Endothelial cell (in vitro differentiated cells): ENCODE results near the gene CCT6B. TPM values are rescaled to one million over a fixed set of nuclear protein-coding genes. Genes with fewer than 3 reads are reported as not detected.
"Not testable (repeated sequence)": the region's sequence is repeated elsewhere in the genome, so short reads cannot be mapped to it uniquely, and the experiment has no call there.

ENCODE experiments used
- DNase-seq: peaks from one replicate; pipeline ENCODE4 v3.0.0; 2021; ENCODE audit warnings: low spot score
- H3K27ac Mint-ChIP-seq: one replicate; pipeline ENCODE4 v1.8.0; 2021; ENCODE audit warnings: mixed read lengths, inconsistent platforms; ENCODE audit not compliant: unreplicated experiment
- H3K27me3 Mint-ChIP-seq: one replicate; pipeline ENCODE4 v1.8.0; 2021; ENCODE audit warnings: mild to moderate bottlenecking, moderate library complexity, mixed read lengths, inconsistent platforms; ENCODE audit not compliant: unreplicated experiment
- H3K36me3 Mint-ChIP-seq: one replicate; pipeline ENCODE4 v1.8.0; 2021; ENCODE audit warnings: mild to moderate bottlenecking, low read depth, mixed read lengths, inconsistent platforms; ENCODE audit not compliant: unreplicated experiment
- H3K4me1 Mint-ChIP-seq: one replicate; pipeline ENCODE4 v1.8.0; 2021; ENCODE audit warnings: mild to moderate bottlenecking, mixed read lengths, inconsistent platforms; ENCODE audit not compliant: unreplicated experiment
- H3K4me3 Mint-ChIP-seq: one replicate; pipeline ENCODE4 v1.8.0; 2021; ENCODE audit warnings: mild to moderate bottlenecking, mixed read lengths, inconsistent platforms; ENCODE audit not compliant: unreplicated experiment
- H3K9me3 Mint-ChIP-seq: one replicate; pipeline ENCODE4 v1.8.0; 2021; ENCODE audit warnings: mixed read lengths, inconsistent platforms; ENCODE audit not compliant: unreplicated experiment
- total RNA-seq: library from RNA; stranded (reverse); fragmentation: NEBNext Ultra II Directional; extraction: Animal tissue kit (Norgen Biotek cat#: 25700); gene quantifications from one replicate; pipeline ENCODE4 v1.2.1, GENCODE V29; 2021; ENCODE audit not compliant: unreplicated experiment
- TF ChIP-seq, protein P1 (sequence below): fragments of 200-600 bp; sonication (generic); IDR thresholded peaks from one replicate; pipeline ENCODE4 v1.5.0; 2021; ENCODE audit warnings: antibody characterized with exemption; ENCODE audit not compliant: unreplicated experiment

The CCT6B gene
- total RNA-seq, 1 donor from 2014 or later: 3.9 TPM

- Mint-ChIP-seq H3K27me3 (peaks cover under 1% of the 10 kb centered on the region), H3K36me3 (no peaks in the 10 kb centered on the region), H3K9me3 (no peaks in the 10 kb centered on the region), H3K27ac (no peak overlapping the region), H3K4me1 (peaks cover 15% of the 10 kb centered on the region), H3K4me3 (no peak overlapping the region)
- TF ChIP-seq, protein P1, sequence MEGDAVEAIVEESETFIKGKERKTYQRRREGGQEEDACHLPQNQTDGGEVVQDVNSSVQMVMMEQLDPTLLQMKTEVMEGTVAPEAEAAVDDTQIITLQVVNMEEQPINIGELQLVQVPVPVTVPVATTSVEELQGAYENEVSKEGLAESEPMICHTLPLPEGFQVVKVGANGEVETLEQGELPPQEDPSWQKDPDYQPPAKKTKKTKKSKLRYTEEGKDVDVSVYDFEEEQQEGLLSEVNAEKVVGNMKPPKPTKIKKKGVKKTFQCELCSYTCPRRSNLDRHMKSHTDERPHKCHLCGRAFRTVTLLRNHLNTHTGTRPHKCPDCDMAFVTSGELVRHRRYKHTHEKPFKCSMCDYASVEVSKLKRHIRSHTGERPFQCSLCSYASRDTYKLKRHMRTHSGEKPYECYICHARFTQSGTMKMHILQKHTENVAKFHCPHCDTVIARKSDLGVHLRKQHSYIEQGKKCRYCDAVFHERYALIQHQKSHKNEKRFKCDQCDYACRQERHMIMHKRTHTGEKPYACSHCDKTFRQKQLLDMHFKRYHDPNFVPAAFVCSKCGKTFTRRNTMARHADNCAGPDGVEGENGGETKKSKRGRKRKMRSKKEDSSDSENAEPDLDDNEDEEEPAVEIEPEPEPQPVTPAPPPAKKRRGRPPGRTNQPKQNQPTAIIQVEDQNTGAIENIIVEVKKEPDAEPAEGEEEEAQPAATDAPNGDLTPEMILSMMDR: no peak
- DNase-seq: no peak
These were observed 13.8 kb upstream of the CCT6B start for GRCh38 chr17:34974794-34975785.

DNA sequence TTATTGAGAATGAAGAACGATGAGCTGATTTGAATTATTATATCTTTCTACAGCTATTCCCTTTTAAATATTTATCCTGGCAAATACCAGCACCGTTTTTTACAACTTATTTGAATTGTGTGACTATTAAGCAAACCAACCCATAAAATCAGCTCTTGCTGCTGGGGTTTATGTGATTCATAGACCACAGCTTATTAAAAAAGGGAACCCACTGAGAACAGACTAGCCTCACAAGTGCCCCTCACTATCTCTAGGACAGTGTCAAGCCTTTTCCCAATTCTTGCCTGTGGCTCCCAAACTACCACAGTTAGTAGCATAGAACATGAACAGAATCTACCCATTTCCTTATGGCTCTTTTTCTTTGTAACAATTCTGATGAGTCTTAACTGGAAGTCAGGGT lies 12.9 kb upstream of the CCT6B start:
- Mint-ChIP-seq H3K9me3 (no peaks in the 10 kb centered on the region), H3K27me3 (no peaks in the 10 kb centered on the region), H3K27ac (no peak overlapping the region), H3K4me3 (no peak overlapping the region), H3K4me1 (peaks cover 9% of the 10 kb centered on the region), H3K36me3 (peaks cover 3% of the 10 kb centered on the region)
- DNase-seq: no peak
- TF ChIP-seq, protein P1: no peak

- Mint-ChIP-seq H3K9me3 (no peaks in the 10 kb centered on the region), H3K27me3 (peaks cover 3% of the 10 kb centered on the region), H3K36me3 (no peaks in the 10 kb centered on the region), H3K27ac (no peak overlapping the region), H3K4me1 (peaks cover 12% of the 10 kb centered on the region), H3K4me3 (no peak overlapping the region)
- TF ChIP-seq, protein P1: no peak
- no peak for DNase-seq
These were observed 2.8 kb downstream of the CCT6B start for GRCh38 chr17:34958438-34958837.

DNA sequence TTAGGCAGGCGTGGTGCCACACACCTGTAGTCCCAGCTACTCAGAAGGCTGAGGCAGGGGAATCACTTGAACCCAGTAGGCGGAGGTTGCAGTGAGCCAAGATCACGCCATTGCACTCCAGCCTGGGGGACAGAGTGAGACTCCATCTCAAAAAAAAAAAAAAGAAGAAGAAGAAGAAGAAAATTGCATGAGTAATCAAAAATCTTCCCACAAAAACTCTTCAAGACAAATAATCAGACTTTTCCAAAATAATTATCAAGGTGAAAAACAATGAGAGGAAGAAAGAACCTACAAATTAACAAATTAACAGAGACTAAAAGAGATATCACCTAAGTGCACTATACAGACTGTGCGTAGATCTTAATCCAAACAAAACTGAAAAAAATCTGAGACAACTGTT lies 10.5 kb downstream of the CCT6B start:
- not testable (repeated sequence) for H3K4me1 Mint-ChIP-seq, DNase-seq, H3K27ac Mint-ChIP-seq, H3K4me3 Mint-ChIP-seq, H3K9me3 Mint-ChIP-seq, H3K27me3 Mint-ChIP-seq, H3K36me3 Mint-ChIP-seq

GRCh38 chr17:34930283-34930682 lies 31.0 kb downstream of the CCT6B start:
- H3K9me3 Mint-ChIP-seq: no peaks in the 10 kb centered on the region
- H3K4me3 Mint-ChIP-seq: no peak overlapping the region
- no peaks in the 10 kb centered on the region for H3K27me3 Mint-ChIP-seq
- no peak for DNase-seq
- no peaks in the 10 kb centered on the region for H3K36me3 Mint-ChIP-seq
- TF ChIP-seq, protein P1: no peak
- H3K4me1 Mint-ChIP-seq: peaks cover 6% of the 10 kb centered on the region
- H3K27ac Mint-ChIP-seq: no peak overlapping the region
